Keratinocyte (primary cell): Measurements from ENCODE around the gene GRK7.

Experiments used
- CTCF ChIP-seq, 3 experiments: IDR thresholded peaks in 1 of 3; conservative IDR thresholded peaks in 1 of 3; optimal IDR thresholded peaks in 1 of 3; 2 replicates in 2 of 3; 3 replicates in 1 of 3; pipeline versions ENCODE3 to v1.5.1; 2011; ENCODE audit warnings: low read length in 3 of 3, mild to moderate bottlenecking in 3 of 3, moderate library complexity in 2 of 3, control low read depth in 1 of 3, inconsistent platforms in 1 of 3; ENCODE audit not compliant: insufficient read depth in 2 of 3; ENCODE audit errors: extremely low read depth in 1 of 3
- EZH2 ChIP-seq: IDR thresholded peaks from one replicate; pipeline ENCODE4 v1.6.1; 2012; ENCODE audit warnings: inconsistent platforms, mild to moderate bottlenecking, low read length, moderate library complexity

GRCh38 chr3:141737093-141737492 lies 26.1 kb upstream of the GRK7 start:
- TF ChIP-seq CTCF (optimal IDR thresholded peaks at IDR 0.05 in 1 of 3, IDR thresholded peaks at IDR 0.05 in 1 of 3, conservative IDR thresholded peaks at IDR 0.05 in 1 of 3; ENCODE audit: extremely low read depth in 1 of 3, insufficient read depth in 2 of 3, low read length in 3 of 3) (no peak), EZH2 (no peak)
